HepG2 (cell line): ENCODE measurements around the gene FER1L5. TPM values are rescaled to one million over a fixed set of nuclear protein-coding genes. Genes with fewer than 3 reads are reported as not detected.

Source experiments
- ATAC-seq: fragments of 200-7000 bp; cut with Tn5 transposase; 3 replicates; pipeline ENCODE4 v1.9.1; 2020; ENCODE audit warnings: mild to moderate bottlenecking, moderate library complexity
- Bru-seq: library from RNA; stranded (reverse); fragments of 400-500 nt; gene quantifications from one replicate; lab custom pipeline; 2021; lab: Mats Ljungman, UMichigan
- BruChase-seq, 2 experiments: library from RNA; stranded (reverse); fragments of 400-500 nt; gene quantifications; one replicate each; lab custom pipeline; 2021; lab: Mats Ljungman, UMichigan
- BruUV-seq: library from RNA; stranded (reverse); fragments of 400-500 nt; replicated peaks from 2 replicates; lab custom pipeline; 2021; lab: Mats Ljungman, UMichigan
- CTCF ChIA-PET: fragments of 300-600 bp; formaldehyde crosslinking; extraction: SDS; loops from one replicate; lab custom pipeline; 2021; ENCODE audit warnings: low total read pairs, inconsistent platforms, low intra/inter-chr PET ratio; lab: Yijun Ruan, JAX
- POLR2A ChIA-PET: fragments of 350-600 bp; sonication (Branson Sonifier 250); formaldehyde crosslinking; loops from one replicate; lab custom pipeline; 2020; ENCODE audit warnings: antibody characterized with exemption, inconsistent platforms; lab: Yijun Ruan, JAX
- DNase-seq: peaks from one replicate; pipeline ENCODE4 v3.0.0-alpha.2; 2015; ENCODE audit warnings: low spot score
- FAIRE-seq: peaks from 3 replicates; lab custom pipeline; 2011; peaks lifted over from hg19 to GRCh38; lab: Jason Lieb, UNC
- H2AFZ ChIP-seq: one replicate; pipeline ENCODE4 v1.6.1; 2011; ENCODE audit warnings: low read length, inconsistent platforms
- H3K27ac ChIP-seq: fragments of 300-600 bp; 3 replicates; pipeline ENCODE4 v1.8.0; 2011; ENCODE audit warnings: mixed run types, mild to moderate bottlenecking, mixed read lengths, low read length, inconsistent platforms; ENCODE audit not compliant: insufficient read depth; ENCODE audit errors: extremely low read length
- H3K27me3 ChIP-seq, 2 experiments: fragments of 200-600 bp in 1 of 2; 2 replicates in 1 of 2; 3 replicates in 1 of 2; pipeline versions ENCODE4 v1.6.0 to v1.8.0; 2011; ENCODE audit warnings: low read length in 2 of 2, mild to moderate bottlenecking in 2 of 2, moderate library complexity in 2 of 2, inconsistent platforms in 1 of 2; ENCODE audit not compliant: insufficient read depth in 2 of 2, control insufficient read depth in 1 of 2
- H3K36me3 ChIP-seq, 2 experiments: fragments of 200-600 bp in 1 of 2; replicated peaks in 1 of 2; 2 replicates in 1 of 2; 3 replicates in 1 of 2; pipeline versions ENCODE4 v1.5.1 to v1.8.0; 2011; ENCODE audit warnings: low read length in 2 of 2, inconsistent platforms in 1 of 2; ENCODE audit not compliant: insufficient read depth in 2 of 2, control insufficient read depth in 1 of 2
- H3K4me1 ChIP-seq: 2 replicates; pipeline ENCODE4 v1.5.1; 2012; ENCODE audit warnings: low read length, inconsistent platforms; ENCODE audit not compliant: insufficient read depth
- H3K4me2 ChIP-seq: 2 replicates; pipeline ENCODE4 v1.6.0; 2011; ENCODE audit warnings: low read depth, low read length, inconsistent platforms
- H3K4me3 ChIP-seq, 3 experiments: fragments of 200-600 bp in 1 of 3; sonication (generic), shearing (Covaris generic) in 1 of 3; replicated peaks in 1 of 3; 2 replicates each; pipeline ENCODE4 v1.5.1; 2011 to 2016; ENCODE audit warnings: low read length in 3 of 3, inconsistent platforms in 2 of 3, low read depth in 2 of 3, mild to moderate bottlenecking in 2 of 3, control low read depth in 1 of 3, mixed read lengths in 1 of 3; ENCODE audit not compliant: insufficient read depth in 1 of 3
- H3K79me2 ChIP-seq: one replicate; pipeline ENCODE4 v1.6.1; 2011; ENCODE audit warnings: low read length, inconsistent platforms; ENCODE audit not compliant: insufficient read depth
- H3K9ac ChIP-seq: 2 replicates; pipeline ENCODE4 v1.6.0; 2011; ENCODE audit warnings: mild to moderate bottlenecking, low read depth, low read length, inconsistent platforms; ENCODE audit not compliant: insufficient read depth
- H3K9me3 ChIP-seq: 2 replicates; pipeline ENCODE4 v1.5.1; 2012; ENCODE audit warnings: mild to moderate bottlenecking, low read length
- H4K20me1 ChIP-seq: 2 replicates; pipeline ENCODE4 v1.6.0; 2011; ENCODE audit warnings: inconsistent platforms, mild to moderate bottlenecking, low read length, moderate library complexity; ENCODE audit not compliant: insufficient read depth
- BCL3 ChIP-seq: sonication (generic); formaldehyde crosslinking; IDR thresholded peaks from 2 replicates; pipeline ENCODE4 v1.5.1; 2020; ENCODE audit warnings: mild to moderate bottlenecking, missing genetic modification reagents, moderate library complexity
- CCDC6 ChIP-seq: sonication (generic); formaldehyde crosslinking; IDR thresholded peaks from 2 replicates; pipeline ENCODE4 v1.8.1; 2022; ENCODE audit warnings: mild to moderate bottlenecking, missing genetic modification reagents, moderate library complexity
- CSRNP1 ChIP-seq: sonication (generic); formaldehyde crosslinking; IDR thresholded peaks from 2 replicates; pipeline ENCODE4 v1.8.1; 2023; ENCODE audit warnings: mild to moderate bottlenecking, missing genetic modification reagents
- KMT2A ChIP-seq: sonication (generic); formaldehyde crosslinking; IDR thresholded peaks from 2 replicates; pipeline ENCODE4 v1.4.0; 2020; ENCODE audit warnings: missing genetic modification reagents
- RFX1 ChIP-seq: fragments of 450-650 bp; IDR thresholded peaks from 2 replicates; pipeline ENCODE4 v1.6.1; 2017
- RNF219 ChIP-seq: sonication (generic); formaldehyde crosslinking; IDR thresholded peaks from 2 replicates; pipeline ENCODE4 v1.5.0; 2020; ENCODE audit warnings: mild to moderate bottlenecking, missing genetic modification reagents
- SMYD3 ChIP-seq: sonication (generic); formaldehyde crosslinking; IDR thresholded peaks from 2 replicates; pipeline ENCODE4 v1.8.1; 2023; ENCODE audit warnings: mild to moderate bottlenecking, missing genetic modification reagents
- XBP1 ChIP-seq: sonication (generic); formaldehyde crosslinking; IDR thresholded peaks from 2 replicates; pipeline ENCODE4 v1.5.0; 2020; ENCODE audit warnings: missing genetic modification reagents
- WGBS: methylation state at CpG from one replicate; pipeline ENCODE4 v1.1.6; 2017; ENCODE audit warnings: low lambda C conversion rate; 5-methylcytosine and 5-hydroxymethylcytosine counted together
- in situ Hi-C: cut with HindIII; loops from 2 replicates; pipeline ENCODE4 v1.10.0; 2017; ENCODE audit warnings: low pct_unique_long_range_greater_than_20kb; ENCODE audit not compliant: extremely low pct_ligation_motif_present
- intact Hi-C: fragments of 100-400 bp; cut with micrococcal nuclease; formaldehyde crosslinking; loops from one replicate; pipeline ENCODE4 v1.10.0; 2022; ENCODE audit not compliant: unreplicated experiment
- long read RNA-seq, 2 experiments: library from RNA in 1 of 2; library from polyadenylated mRNA in 1 of 2; stranded (forward) in 1 of 2; unstranded in 1 of 2; transcript quantifications; one replicate each; pipeline ENCODE4 v2.0.0, GENCODE V29; 2019 to 2022
- polyA minus RNA-seq, 3 experiments: library from RNA; depleted of rRNA, polyadenylated mRNA; stranded (reverse); fragments of >200 nt; gene quantifications; 2 replicates each; pipeline ENCODE4 v1.2.3, GENCODE V29; 2011; ENCODE audit warnings: low replicate concordance in 1 of 3
- polyA plus RNA-seq, 8 experiments: library from polyadenylated mRNA; depleted of rRNA in 3 of 8; stranded (reverse) in 7 of 8; unstranded in 1 of 8; fragments of >200 nt; fragmentation: Illumina TruSeq in 4 of 8; extraction: Trizol in 4 of 8; gene quantifications; 2 replicates each; pipeline versions ENCODE4 v1.2.1 to v1.2.3, GENCODE V29; 2011 to 2016; ENCODE audit warnings: low read depth in 4 of 8, missing spikeins in 1 of 8, mixed read lengths in 1 of 8; ENCODE audit not compliant: insufficient read depth in 1 of 8
- total RNA-seq, 5 experiments: library from RNA; depleted of rRNA; stranded (reverse); fragments of >200 nt; fragmentation: Illumina TruSeq; extraction: Trizol; gene quantifications; 2 replicates each; pipeline ENCODE4 v1.2.3, GENCODE V29; 2016; ENCODE audit warnings: low read depth in 1 of 5

FER1L5 gene
- total RNA-seq (2016; rRNA removed; fragmentation: Illumina TruSeq; extraction: Trizol) (0.02 TPM in 1 of 2 replicates, not detected in the other), polyA plus RNA-seq (2011; rRNA removed) (0.08 and 0.22 TPM in 2 replicates), polyA minus RNA-seq (2011; rRNA and poly(A)+ RNA removed; ENCODE audit: low replicate concordance) (0.07 and 0.16 TPM in 2 replicates), Bru-seq, nascent RNA (percentile 20 among the genes with signal in this experiment), BruChase-seq, experiment 1, labeled RNA remaining after a 6-hour chase (percentile 21 among the genes with signal in this experiment), BruChase-seq, experiment 2, labeled RNA remaining after a 2-hour chase (percentile 14 among the genes with signal in this experiment)
- total RNA-seq (2016; cell fraction: cytosol; rRNA removed; fragmentation: Illumina TruSeq; extraction: Trizol; ENCODE audit: low read depth) = not detected in 2 replicates
- total RNA-seq (2016; cell fraction: insoluble cytoplasmic fraction; rRNA removed; fragmentation: Illumina TruSeq; extraction: Trizol) = 0.02 TPM in 1 of 2 replicates, not detected in the other
- 0.03 TPM in 1 of 2 replicates, not detected in the other for total RNA-seq (2016; cell fraction: membrane; rRNA removed; fragmentation: Illumina TruSeq; extraction: Trizol)
- 0.12 and 0.16 TPM in 2 replicates for total RNA-seq (2016; cell fraction: nucleus; rRNA removed; fragmentation: Illumina TruSeq; extraction: Trizol)
- 0.01 and 0.03 TPM in 2 replicates for polyA plus RNA-seq (2011; cell fraction: cytosol; rRNA removed)
- polyA plus RNA-seq (2011; cell fraction: nucleus; rRNA removed) = 1.2 and 1.4 TPM in 2 replicates
- polyA plus RNA-seq (2012) = 0.09 and 0.15 TPM in 2 replicates
- polyA plus RNA-seq (2016; cell fraction: cytosol; fragmentation: Illumina TruSeq; extraction: Trizol; ENCODE audit: low read depth) = not detected in 2 replicates
- polyA plus RNA-seq (2016; cell fraction: insoluble cytoplasmic fraction; fragmentation: Illumina TruSeq; extraction: Trizol; ENCODE audit: low read depth) = not detected in 2 replicates
- polyA plus RNA-seq (2016; cell fraction: membrane; fragmentation: Illumina TruSeq; extraction: Trizol; ENCODE audit: low read depth) = not detected in 2 replicates
- 0.12 and 0.25 TPM in 2 replicates for polyA plus RNA-seq (2016; cell fraction: nucleus; fragmentation: Illumina TruSeq; extraction: Trizol; ENCODE audit: insufficient read depth, low read depth)
- not detected in 2 replicates for polyA minus RNA-seq (2011; cell fraction: cytosol; rRNA and poly(A)+ RNA removed)
- polyA minus RNA-seq (2011; cell fraction: nucleus; rRNA and poly(A)+ RNA removed) = 0.25 and 0.26 TPM in 2 replicates
- long read RNA-seq, experiment 1 = 0 reads
- long read RNA-seq, experiment 2 = 0 reads

- Histone ChIP-seq H4K20me1 (no peaks in the 10 kb centered on the region), H3K4me2 (no peak within 1 kb of the TSS), H3K27ac (no peak within 1 kb of the TSS), H3K4me1 (peaks cover 12% of the 10 kb centered on the region), H3K4me3 (no peak within 1 kb of the TSS), H2AFZ (no peak within 1 kb of the TSS), H3K27me3 (peaks cover 0 to 14% of the 10 kb centered on the region in 2 experiments; a peak in 3 of 5 replicates), H3K36me3 (no peaks in the 10 kb centered on the region)
- ChIA-PET POLR2A (no interaction called here), CTCF (no interaction called here)
- no peak for DNase-seq
- 71% methylated on average over 10 of the region's 10 CpGs for WGBS
- intact Hi-C loops = no loop called here
- TF ChIP-seq CSRNP1 (CRISPR knock-in tag) = no peak
- no peak for TF ChIP-seq BCL3 (CRISPR knock-in tag)
- no peak for TF ChIP-seq CCDC6 (CRISPR knock-in tag)
- TF ChIP-seq SMYD3 (CRISPR knock-in tag) = no peak
- no peak for TF ChIP-seq RNF219 (CRISPR knock-in tag)
- no peak for TF ChIP-seq KMT2A
- peak; percentile 50; the same call in 1 of the 2 replicates for TF ChIP-seq RFX1
- no peak for TF ChIP-seq XBP1 (CRISPR knock-in tag)
- TF ChIP-seq, all 625 proteins: peak for 1
- FAIRE-seq = no peak
- Histone ChIP-seq H3K9me3 (no peaks in the 10 kb centered on the region), H3K9ac (no peak within 1 kb of the TSS), H3K79me2 (peaks cover under 1% of the 10 kb centered on the region)
- BruUV-seq = no TSS peak
- no peak for ATAC-seq
- in situ Hi-C loops = no loop called here
Observed at GRCh38 chr2:96642564-96643360, at the start of gene FER1L5. Gene FER1L5 (plus strand): TSS chr2:96642764. CDS start chr2:96642837, 73 bp downstream.
